Kidney (tissue), 14 donors: Measurements from ENCODE around the gene KLRF2. TPM values are rescaled to one million over a fixed set of nuclear protein-coding genes. Genes with fewer than 3 reads are reported as not detected.
A peak's percentile ranks its signal among the peaks of the same experiment; 100 is the strongest.

ENCODE experiments used
- DNase-seq, 5 donors: peaks; one replicate each; pipeline ENCODE4 v3.0.0-alpha.2; 2013 to 2020
- FAIRE-seq: peaks from 2 replicates; lab custom pipeline; 2012; peaks lifted over from hg19 to GRCh38; lab: Jason Lieb, UNC
- H3K27ac ChIP-seq, 2 donors: one replicate each; pipeline ENCODE4 v1.7.0; 2013; ENCODE audit warnings: low read depth in 2 of 2, low read length in 2 of 2, inconsistent platforms in 1 of 2
- H3K27me3 ChIP-seq: one replicate; pipeline ENCODE4 v1.7.1; 2013; ENCODE audit warnings: low read length, inconsistent platforms; ENCODE audit not compliant: control insufficient read depth, insufficient read depth
- H3K36me3 ChIP-seq, 3 donors: one replicate each; pipeline versions ENCODE4 v1.7.0 to v1.7.1; 2013; ENCODE audit warnings: low read length in 3 of 3, control low read depth in 1 of 3, inconsistent platforms in 1 of 3; ENCODE audit not compliant: insufficient read depth in 3 of 3, control insufficient read depth in 2 of 3
- H3K4me1 ChIP-seq, 3 donors: one replicate each; pipeline versions ENCODE4 v1.7.0 to v1.7.1; 2013; ENCODE audit warnings: low read length in 3 of 3, inconsistent platforms in 1 of 3, low read depth in 1 of 3; ENCODE audit not compliant: control insufficient read depth in 2 of 3, insufficient read depth in 2 of 3
- H3K4me3 ChIP-seq, 3 donors: one replicate each; pipeline versions ENCODE4 v1.7.0 to v1.8.1; 2013; ENCODE audit warnings: low read length in 3 of 3, control low read depth in 1 of 3, inconsistent platforms in 1 of 3
- H3K9ac ChIP-seq, 3 donors: one replicate each; pipeline versions ENCODE4 v1.7.0 to v1.7.1; 2013; ENCODE audit warnings: low read length in 3 of 3, control low read depth in 1 of 3, inconsistent platforms in 1 of 3
- H3K9me3 ChIP-seq, 3 donors: one replicate each; pipeline versions ENCODE4 v1.7.0 to v1.7.1; 2013; ENCODE audit warnings: low read length in 3 of 3, control low read depth in 1 of 3, inconsistent platforms in 1 of 3; ENCODE audit not compliant: control insufficient read depth in 2 of 3, insufficient read depth in 1 of 3
- CTCF ChIP-seq: IDR thresholded peaks from 3 replicates; pipeline ENCODE4 v1.5.1; 2012; ENCODE audit warnings: mild to moderate bottlenecking, moderate library complexity, borderline replicate concordance; ENCODE audit not compliant: insufficient read depth; ENCODE audit errors: extremely low read depth
- intact Hi-C: fragments of 100-400 bp; cut with DNase I; formaldehyde crosslinking; loops from one replicate; pipeline ENCODE4 v1.11.1; 2022
- polyA plus RNA-seq: library from polyadenylated mRNA; stranded (reverse); fragments of 350-450 nt; fragmentation: Illumina TruSeq; extraction: RNeasy Lipid Tissue Mini Kit (QIAGEN cat#74804); gene quantifications from one replicate; pipeline ENCODE4 v1.2.3, GENCODE V29; 2014; ENCODE audit warnings: low read depth, low replicate concordance; ENCODE audit not compliant: insufficient read depth
- total RNA-seq: library from RNA; stranded (reverse); fragmentation: NEBNext Ultra II Directional; extraction: Animal tissue kit (Norgen Biotek cat#: 25700); gene quantifications from one replicate; pipeline ENCODE4 v1.2.1, GENCODE V29; 2021
- donor health status: control.
- donor health status: control.
- donor health status: control.
- donor health status: control.
- donor health status: control.
- donor health status: DM: yes; HTN: yes; CAD: no.
- donor health status: Normal renal cell carcinoma (clear cell type).

The KLRF2 gene
- total and polyA plus RNA-seq, 2 donors from 2014 or later = not detected

- no peak for FAIRE-seq
- H3K9ac ChIP-seq = no peak overlapping the region
- no peaks in the 10 kb centered on the region for H3K4me1 ChIP-seq
- no peak for TF ChIP-seq CTCF
- DNase-seq = no peak
- intact Hi-C loops = loop anchor here (10.0 kb wide), 1 partner anchor 168 kb away; no protein-coding TSS in a partner anchor
- H3K27me3 ChIP-seq = no peaks in the 10 kb centered on the region
- no peak overlapping the region for H3K27ac ChIP-seq
- H3K4me3 ChIP-seq = no peak overlapping the region
- no peaks in the 10 kb centered on the region for H3K9me3 ChIP-seq
- no peaks in the 10 kb centered on the region for H3K36me3 ChIP-seq
Observed at GRCh38 chr12:9922429-9922828, 41.1 kb downstream of the KLRF2 start.

- Histone ChIP-seq H3K27ac (no peak overlapping the region), H3K36me3 (no peaks in the 10 kb centered on the region), H3K9ac (no peak overlapping the region), H3K4me1 (no peaks in the 10 kb centered on the region), H3K4me3 (peak overlapping the region in 2 of 3 donors; percentile 37 to 58), H3K27me3 (no peaks in the 10 kb centered on the region), H3K9me3 (no peaks in the 10 kb centered on the region)
- DNase-seq (peak in 2 of 5 donors; percentile 28 to 49), FAIRE-seq (peak; percentile 62)
- TF ChIP-seq CTCF = peak; percentile 43
- intact Hi-C loops = loop anchor here (10.0 kb wide), 1 partner anchor 171 kb away; no protein-coding TSS in a partner anchor
Observed at GRCh38 chr12:9925705-9926393, 44.6 kb downstream of the KLRF2 start.

GRCh38 chr12:9926876-9927275 lies 45.6 kb downstream of the KLRF2 start:
- intact Hi-C loops = loop anchor here (10.0 kb wide), 1 partner anchor 172 kb away; no protein-coding TSS in a partner anchor
- Histone ChIP-seq H3K27me3 (no peaks in the 10 kb centered on the region), H3K27ac (no peak overlapping the region), H3K9me3 (no peaks in the 10 kb centered on the region), H3K4me1 (no peaks in the 10 kb centered on the region), H3K9ac (no peak overlapping the region), H3K36me3 (no peaks in the 10 kb centered on the region), H3K4me3 (no peak overlapping the region)
- no peak for DNase-seq
- FAIRE-seq = no peak
- TF ChIP-seq CTCF = no peak

- no peak for FAIRE-seq
- Histone ChIP-seq H3K4me3 (no peak overlapping the region), H3K27ac (no peak overlapping the region), H3K9ac (no peak overlapping the region), H3K36me3 (no peaks in the 10 kb centered on the region), H3K4me1 (no peaks in the 10 kb centered on the region), H3K9me3 (no peaks in the 10 kb centered on the region), H3K27me3 (no peaks in the 10 kb centered on the region)
- intact Hi-C loops = loop anchor here (10.0 kb wide), 1 partner anchor 174 kb away; no protein-coding TSS in a partner anchor
- DNase-seq = no peak
- no peak for TF ChIP-seq CTCF
Observed at GRCh38 chr12:9928607-9929006, 47.3 kb downstream of the KLRF2 start.
